OCI-LY3 (cell line): ENCODE results near the gene PYGO1.
"Not testable (repeated sequence)": the region's sequence is repeated elsewhere in the genome, so short reads cannot be mapped to it uniquely, and the experiment has no call there.

Experiments used
- H2AFZ ChIP-seq: fragments of 200-600, 300-600 bp; shearing (Covaris generic); 2 replicates; pipeline ENCODE4 v1.6.0; 2014; ENCODE audit warnings: antibody characterized with exemption, low read depth, low read length
- H3K27ac ChIP-seq: fragments of 200-600, 300-600 bp; sonication (generic); 2 replicates; pipeline ENCODE4 v1.5.1; 2014; ENCODE audit warnings: mild to moderate bottlenecking, low read length, moderate library complexity, mixed read lengths
- H3K27me3 ChIP-seq: fragments of 200-600, 300-600 bp; sonication (generic); 2 replicates; pipeline ENCODE4 v1.6.1; 2014; ENCODE audit warnings: low read depth, low read length, mixed read lengths
- H3K36me3 ChIP-seq: fragments of 200-600, 300-600 bp; sonication (generic); replicated peaks from 2 replicates; pipeline ENCODE3; 2014; ENCODE audit warnings: low read depth, low read length, mixed read lengths
- H3K4me1 ChIP-seq: fragments of 300-600, 200-600 bp; sonication (generic); 2 replicates; pipeline ENCODE4 v1.6.1; 2014; ENCODE audit warnings: low read length, mixed read lengths
- H3K4me2 ChIP-seq: fragments of 200-600, 300-600 bp; sonication (generic); 2 replicates; pipeline ENCODE4 v1.6.1; 2014; ENCODE audit warnings: low read length, mixed read lengths
- H3K4me3 ChIP-seq: fragments of 300-600, 200-600 bp; sonication (generic); 2 replicates; pipeline ENCODE4 v1.5.1; 2014; ENCODE audit warnings: antibody characterized with exemption, mild to moderate bottlenecking, low read length, moderate library complexity
- H3K79me2 ChIP-seq: fragments of 300-600, 200-600 bp; shearing (Covaris generic); 2 replicates; pipeline ENCODE4 v1.6.1; 2014; ENCODE audit warnings: mild to moderate bottlenecking, low read length, mixed read lengths
- H3K9ac ChIP-seq: fragments of 300-600, 200-600 bp; shearing (Covaris generic); 2 replicates; pipeline ENCODE4 v1.6.0; 2014; ENCODE audit warnings: mild to moderate bottlenecking, low read length, moderate library complexity
- H3K9me3 ChIP-seq: fragments of 200-600, 300-600 bp; shearing (Covaris generic); 2 replicates; pipeline ENCODE4 v1.6.1; 2014; ENCODE audit warnings: low read length, mixed read lengths; ENCODE audit not compliant: insufficient read depth
- H4K20me1 ChIP-seq: fragments of 200-600, 300-600 bp; sonication (generic); 2 replicates; pipeline ENCODE4 v1.6.1; 2016; ENCODE audit warnings: low read length, mixed read lengths; ENCODE audit not compliant: insufficient read depth
- CTCF ChIP-seq: fragments of 200-600, 300-600 bp; sonication (generic); IDR thresholded peaks from 2 replicates; pipeline ENCODE4 v1.5.1; 2014; ENCODE audit warnings: antibody characterized with exemption, low read length, low read depth
- EZH2phosphoT487 ChIP-seq: fragments of 200-600 bp; shearing (Covaris generic); IDR thresholded peaks from 2 replicates; pipeline ENCODE4 v1.6.1; 2018; ENCODE audit warnings: antibody characterized with exemption, mixed run types, low read depth

Gene PYGO1

GRCh38 chr15:55514414-55514850 is 73.7 kb downstream of the PYGO1 start:
- no peak overlapping the region for H2AFZ ChIP-seq

GRCh38 chr15:55513621-55514413 is 74.3 kb downstream of the PYGO1 start:
- H3K4me1 ChIP-seq, H2AFZ ChIP-seq, H3K9ac ChIP-seq, H3K27ac ChIP-seq, H3K4me3 ChIP-seq, H3K27me3 ChIP-seq, H3K36me3 ChIP-seq, H3K9me3 ChIP-seq, H4K20me1 ChIP-seq, H3K79me2 ChIP-seq: not testable (repeated sequence)
- peak overlapping the region; percentile 25; the same call in 1 of the 2 replicates for H3K4me2 ChIP-seq
- TF ChIP-seq CTCF = peak; percentile 64

More at GRCh38 chr15:55514414-55514850, 73.7 kb downstream of the PYGO1 start:
- Histone ChIP-seq H3K9ac (no peak overlapping the region), H3K9me3 (no peaks in the 10 kb centered on the region), H3K4me3 (no peak overlapping the region), H3K27me3 (no peaks in the 10 kb centered on the region), H3K4me2 (0 out of 2 replicates have a peak overlapping the region, but pooled peaks have one; percentile 25), H3K4me1 (0 out of 2 replicates have a peak, but pooled peaks cover 4% of the 10 kb centered on the region), H4K20me1 (no peaks in the 10 kb centered on the region), H3K79me2 (no peaks in the 10 kb centered on the region), H3K36me3 (no peaks in the 10 kb centered on the region), H3K27ac (no peak overlapping the region)
- no peak for TF ChIP-seq EZH2phosphoT487

GRCh38 chr15:55513152-55513551 is 75.0 kb downstream of the PYGO1 start:
- Histone ChIP-seq H3K4me2 (no peak overlapping the region), H3K9me3 (no peaks in the 10 kb centered on the region), H2AFZ (no peak overlapping the region), H3K9ac (no peak overlapping the region), H3K4me3 (no peak overlapping the region), H3K36me3 (no peaks in the 10 kb centered on the region), H3K4me1 (0 out of 2 replicates have a peak, but pooled peaks cover 4% of the 10 kb centered on the region), H4K20me1 (no peaks in the 10 kb centered on the region), H3K27me3 (no peaks in the 10 kb centered on the region), H3K79me2 (no peaks in the 10 kb centered on the region), H3K27ac (no peak overlapping the region)
- no peak for TF ChIP-seq EZH2phosphoT487
- no peak for TF ChIP-seq CTCF

GRCh38 chr15:55507567-55507966 is 80.6 kb downstream of the PYGO1 start:
- Histone ChIP-seq H3K4me2 (no peak overlapping the region), H3K9me3 (no peaks in the 10 kb centered on the region), H3K27ac (no peak overlapping the region), H3K27me3 (no peaks in the 10 kb centered on the region), H4K20me1 (no peaks in the 10 kb centered on the region), H3K36me3 (no peaks in the 10 kb centered on the region), H3K4me3 (no peak overlapping the region), H3K4me1 (no peaks in the 10 kb centered on the region), H3K9ac (no peak overlapping the region), H2AFZ (no peak overlapping the region), H3K79me2 (no peaks in the 10 kb centered on the region)
- TF ChIP-seq CTCF (no peak), EZH2phosphoT487 (no peak)

GRCh38 chr15:55505407-55505806 is 82.7 kb downstream of the PYGO1 start:
- H3K9ac ChIP-seq, H4K20me1 ChIP-seq, H3K4me1 ChIP-seq, H3K27me3 ChIP-seq, H3K4me2 ChIP-seq, H3K4me3 ChIP-seq, H3K36me3 ChIP-seq, H3K9me3 ChIP-seq, H3K27ac ChIP-seq, H2AFZ ChIP-seq, H3K79me2 ChIP-seq: not testable (repeated sequence)
